ENCODE data around the gene NUMBL.
A peak's percentile ranks its signal among the peaks of the same experiment; 100 is the strongest.

The NUMBL gene

GRCh38 chr19:40700083-40700482 lies 9.6 kb upstream of the NUMBL start:
- H3K36me3 ChIP-seq (ENCODE audit: control insufficient read depth in 4 of 4, insufficient read depth in 4 of 4, low read length in 3 of 4) = peaks cover 14 to 59% (median 51%) of the 10 kb centered on the region in 4 experiments
- CTCF ChIA-PET = no interaction called here

GRCh38 chr19:40697007-40697406 lies 6.6 kb upstream of the NUMBL start:
- CTCF ChIA-PET = no interaction called here
- Histone ChIP-seq H3K27me3 (replicated peaks in 2 of 5; ENCODE audit: control insufficient read depth in 4 of 5, insufficient read depth in 5 of 5, low read length in 4 of 5) (no peaks in the 10 kb centered on the region), H3K4me1 (ENCODE audit: control extremely low read depth in 1 of 4, control insufficient read depth in 4 of 4, insufficient read depth in 4 of 4, low read length in 3 of 4) (peaks cover 0 to 2% (median under 1%) of the 10 kb centered on the region in 4 experiments), H3K36me3 (ENCODE audit: control insufficient read depth in 4 of 4, insufficient read depth in 4 of 4, low read length in 3 of 4) (peaks cover 13 to 55% (median 44%) of the 10 kb centered on the region in 4 experiments), H3K27ac (ENCODE audit: insufficient read depth in 1 of 2, low read depth in 1 of 2, low read length in 2 of 2, poor library complexity in 1 of 2, severe bottlenecking in 2 of 2) (no peak overlapping the region), H3K4me3 (ENCODE audit: control insufficient read depth in 1 of 7, extremely low read depth in 1 of 7, insufficient read depth in 4 of 7, low read depth in 2 of 7, low read length in 6 of 7) (no peak overlapping the region), H3K9me3 (ENCODE audit: control extremely low read depth in 1 of 5, control insufficient read depth in 4 of 5, insufficient read depth in 2 of 5, low read depth in 1 of 5, low read length in 4 of 5) (no peaks in the 10 kb centered on the region)
- 97% methylated on average over 5 of the region's 6 CpGs for WGBS (ENCODE audit: insufficient coverage)
- POLR2A ChIA-PET = no interaction called here
- no peak for DNase-seq

More at GRCh38 chr19:40700083-40700482, 9.6 kb upstream of the NUMBL start:
- no peaks in the 10 kb centered on the region for H3K4me1 ChIP-seq (ENCODE audit: control extremely low read depth in 1 of 4, control insufficient read depth in 4 of 4, insufficient read depth in 4 of 4, low read length in 3 of 4)
- H3K9me3 ChIP-seq (ENCODE audit: control extremely low read depth in 1 of 5, control insufficient read depth in 4 of 5, insufficient read depth in 2 of 5, low read depth in 1 of 5, low read length in 4 of 5) = no peaks in the 10 kb centered on the region
- POLR2A ChIA-PET = no interaction called here
- no peak for DNase-seq
- WGBS (ENCODE audit: insufficient coverage) = 98% methylated on average over 9 of the region's 9 CpGs
- H3K4me3 ChIP-seq (ENCODE audit: control insufficient read depth in 1 of 7, extremely low read depth in 1 of 7, insufficient read depth in 4 of 7, low read depth in 2 of 7, low read length in 6 of 7) = no peak overlapping the region
- no peak overlapping the region for H3K27ac ChIP-seq (ENCODE audit: insufficient read depth in 1 of 2, low read depth in 1 of 2, low read length in 2 of 2, poor library complexity in 1 of 2, severe bottlenecking in 2 of 2)
- H3K27me3 ChIP-seq (replicated peaks in 2 of 5; ENCODE audit: control insufficient read depth in 4 of 5, insufficient read depth in 5 of 5, low read length in 4 of 5) = no peaks in the 10 kb centered on the region

GRCh38 chr19:40695881-40696280 lies 5.4 kb upstream of the NUMBL start:
- Histone ChIP-seq H3K9me3 (ENCODE audit: control extremely low read depth in 1 of 5, control insufficient read depth in 4 of 5, insufficient read depth in 2 of 5, low read depth in 1 of 5, low read length in 4 of 5) (no peaks in the 10 kb centered on the region), H3K4me1 (ENCODE audit: control extremely low read depth in 1 of 4, control insufficient read depth in 4 of 4, insufficient read depth in 4 of 4, low read length in 3 of 4) (peaks cover 0 to 13% (median 11%) of the 10 kb centered on the region in 4 experiments), H3K4me3 (ENCODE audit: control insufficient read depth in 1 of 7, extremely low read depth in 1 of 7, insufficient read depth in 4 of 7, low read depth in 2 of 7, low read length in 6 of 7) (no peak overlapping the region), H3K27ac (ENCODE audit: insufficient read depth in 1 of 2, low read depth in 1 of 2, low read length in 2 of 2, poor library complexity in 1 of 2, severe bottlenecking in 2 of 2) (no peak overlapping the region), H3K27me3 (replicated peaks in 2 of 5; ENCODE audit: control insufficient read depth in 4 of 5, insufficient read depth in 5 of 5, low read length in 4 of 5) (no peaks in the 10 kb centered on the region), H3K36me3 (ENCODE audit: control insufficient read depth in 4 of 4, insufficient read depth in 4 of 4, low read length in 3 of 4) (peaks cover 8 to 46% (median 34%) of the 10 kb centered on the region in 4 experiments)
- POLR2A ChIA-PET = no interaction called here
- CTCF ChIA-PET = no interaction called here
- no peak for DNase-seq
- 94% methylated on average over 3 of the region's 5 CpGs for WGBS (ENCODE audit: insufficient coverage)

- CTCF ChIA-PET = no interaction called here
- WGBS (ENCODE audit: insufficient coverage) = 100% methylated on average over 1 of the region's 4 CpGs
- Histone ChIP-seq H3K27ac (ENCODE audit: insufficient read depth in 1 of 2, low read depth in 1 of 2, low read length in 2 of 2, poor library complexity in 1 of 2, severe bottlenecking in 2 of 2) (no peak overlapping the region), H3K4me1 (ENCODE audit: control extremely low read depth in 1 of 4, control insufficient read depth in 4 of 4, insufficient read depth in 4 of 4, low read length in 3 of 4) (peaks cover 0 to 28% (median 23%) of the 10 kb centered on the region in 4 experiments), H3K27me3 (replicated peaks in 2 of 5; ENCODE audit: control insufficient read depth in 4 of 5, insufficient read depth in 5 of 5, low read length in 4 of 5) (no peaks in the 10 kb centered on the region), H3K4me3 (ENCODE audit: control insufficient read depth in 1 of 7, extremely low read depth in 1 of 7, insufficient read depth in 4 of 7, low read depth in 2 of 7, low read length in 6 of 7) (no peak overlapping the region), H3K36me3 (ENCODE audit: control insufficient read depth in 4 of 4, insufficient read depth in 4 of 4, low read length in 3 of 4) (peaks cover 0 to 37% (median 23%) of the 10 kb centered on the region in 4 experiments), H3K9me3 (ENCODE audit: control extremely low read depth in 1 of 5, control insufficient read depth in 4 of 5, insufficient read depth in 2 of 5, low read depth in 1 of 5, low read length in 4 of 5) (no peaks in the 10 kb centered on the region)
- no peak for DNase-seq
- POLR2A ChIA-PET = no interaction called here
Measured at GRCh38 chr19:40693896-40694295, 3.4 kb upstream of the NUMBL start.

- POLR2A ChIA-PET = no interaction called here
- Histone ChIP-seq H3K27ac (ENCODE audit: insufficient read depth in 1 of 2, low read depth in 1 of 2, low read length in 2 of 2, poor library complexity in 1 of 2, severe bottlenecking in 2 of 2) (no peak overlapping the region), H3K4me1 (ENCODE audit: control extremely low read depth in 1 of 4, control insufficient read depth in 4 of 4, insufficient read depth in 4 of 4, low read length in 3 of 4) (peaks cover 0 to 28% (median 23%) of the 10 kb centered on the region in 4 experiments), H3K27me3 (replicated peaks in 2 of 5; ENCODE audit: control insufficient read depth in 4 of 5, insufficient read depth in 5 of 5, low read length in 4 of 5) (no peaks in the 10 kb centered on the region), H3K36me3 (ENCODE audit: control insufficient read depth in 4 of 4, insufficient read depth in 4 of 4, low read length in 3 of 4) (peaks cover 0 to 34% (median 22%) of the 10 kb centered on the region in 4 experiments), H3K4me3 (ENCODE audit: control insufficient read depth in 1 of 7, extremely low read depth in 1 of 7, insufficient read depth in 4 of 7, low read depth in 2 of 7, low read length in 6 of 7) (no peak overlapping the region), H3K9me3 (ENCODE audit: control extremely low read depth in 1 of 5, control insufficient read depth in 4 of 5, insufficient read depth in 2 of 5, low read depth in 1 of 5, low read length in 4 of 5) (no peaks in the 10 kb centered on the region)
- CTCF ChIA-PET = no interaction called here
- 94% methylated on average over 7 of the region's 11 CpGs for WGBS (ENCODE audit: insufficient coverage)
- DNase-seq = no peak
Measured at GRCh38 chr19:40693150-40693788, 2.8 kb upstream of the NUMBL start.

- POLR2A ChIA-PET = interaction anchor here (1.8 kb wide), 2 partner anchors 29 to 86 kb away, joined by 6 to 8 read pairs; partner anchors contain the start of gene RAB4B
- H3K27ac ChIP-seq (ENCODE audit: insufficient read depth in 1 of 2, low read depth in 1 of 2, low read length in 2 of 2, poor library complexity in 1 of 2, severe bottlenecking in 2 of 2) = no peak overlapping the region
- WGBS (ENCODE audit: insufficient coverage) = 91% methylated on average over 8 of the region's 14 CpGs
- no peaks in the 10 kb centered on the region for H3K27me3 ChIP-seq (replicated peaks in 2 of 5; ENCODE audit: control insufficient read depth in 4 of 5, insufficient read depth in 5 of 5, low read length in 4 of 5)
- peaks cover 0 to 28% (median 23%) of the 10 kb centered on the region in 4 experiments for H3K4me1 ChIP-seq (ENCODE audit: control extremely low read depth in 1 of 4, control insufficient read depth in 4 of 4, insufficient read depth in 4 of 4, low read length in 3 of 4)
- CTCF ChIA-PET = interaction anchor here (1.2 kb wide), 1 partner anchor 58 kb away, joined by 4 read pairs; the partner anchor contains the start of genes ACTMAP and SNRPA
- no peaks in the 10 kb centered on the region for H3K9me3 ChIP-seq (ENCODE audit: control extremely low read depth in 1 of 5, control insufficient read depth in 4 of 5, insufficient read depth in 2 of 5, low read depth in 1 of 5, low read length in 4 of 5)
- DNase-seq = no peak
- H3K4me3 ChIP-seq (ENCODE audit: control insufficient read depth in 1 of 7, extremely low read depth in 1 of 7, insufficient read depth in 4 of 7, low read depth in 2 of 7, low read length in 6 of 7) = no peak overlapping the region
- H3K36me3 ChIP-seq (ENCODE audit: control insufficient read depth in 4 of 4, insufficient read depth in 4 of 4, low read length in 3 of 4) = peaks cover 0 to 34% (median 22%) of the 10 kb centered on the region in 4 experiments
Measured at GRCh38 chr19:40692212-40692551, 1.7 kb upstream of the NUMBL start.

- H3K4me3 ChIP-seq (ENCODE audit: control insufficient read depth in 1 of 7, extremely low read depth in 1 of 7, insufficient read depth in 4 of 7, low read depth in 2 of 7, low read length in 6 of 7) = peak overlapping the region in 4 of 7 experiments; percentile 60 to 72 (median 66)
- DNase-seq = peak; percentile 30 to 66 (median 53)
Measured at GRCh38 chr19:40691421-40692211, 1.2 kb upstream of the NUMBL start.

More at GRCh38 chr19:40691421-40692211, 1.2 kb upstream of the NUMBL start:
- 69% methylated on average over 15 of the region's 24 CpGs for WGBS (ENCODE audit: insufficient coverage)
- Histone ChIP-seq H3K36me3 (ENCODE audit: control insufficient read depth in 4 of 4, insufficient read depth in 4 of 4, low read length in 3 of 4) (peaks cover 0 to 35% (median 22%) of the 10 kb centered on the region in 4 experiments), H3K27ac (ENCODE audit: insufficient read depth in 1 of 2, low read depth in 1 of 2, low read length in 2 of 2, poor library complexity in 1 of 2, severe bottlenecking in 2 of 2) (peak overlapping the region in 1 of 2 experiments; percentile 79), H3K27me3 (replicated peaks in 2 of 5; ENCODE audit: control insufficient read depth in 4 of 5, insufficient read depth in 5 of 5, low read length in 4 of 5) (no peaks in the 10 kb centered on the region), H3K9me3 (ENCODE audit: control extremely low read depth in 1 of 5, control insufficient read depth in 4 of 5, insufficient read depth in 2 of 5, low read depth in 1 of 5, low read length in 4 of 5) (no peaks in the 10 kb centered on the region), H3K4me1 (ENCODE audit: control extremely low read depth in 1 of 4, control insufficient read depth in 4 of 4, insufficient read depth in 4 of 4, low read length in 3 of 4) (peaks cover 0 to 28% (median 23%) of the 10 kb centered on the region in 4 experiments)
- ChIA-PET CTCF (interaction anchor here (1.2 kb wide), 2 partner anchors 27 to 59 kb away, joined by 3 to 4 read pairs; partner anchors contain the start of genes ACTMAP and SNRPA), POLR2A (interaction anchor here (0.8 to 1.8 kb wide), 3 partner anchors 16 to 87 kb away, joined by 3 to 8 read pairs (median 6); partner anchors contain the start of gene RAB4B)
